HL-60 (cell line): Measurements from ENCODE around the gene F13B.

Experiments
- DNase-seq, 2 experiments: peaks; one replicate each; pipeline ENCODE4 v3.0.0-alpha.2; 2010 to 2020; ENCODE audit warnings: low read depth in 1 of 2, low spot score in 1 of 2
- H3K27ac ChIP-seq: fragments of 250-450 bp; sonication (Bioruptor Pico); replicated peaks from 2 replicates; pipeline ENCODE4 v1.5.1; 2020; ENCODE audit warnings: mild to moderate bottlenecking, moderate library complexity
- H3K27me3 ChIP-seq: fragments of 250-450 bp; sonication (Bioruptor Pico); 2 replicates; pipeline ENCODE4 v1.5.1; 2021; ENCODE audit warnings: mild to moderate bottlenecking, moderate library complexity; ENCODE audit not compliant: insufficient read depth, poor library complexity, severe bottlenecking
- H3K4me3 ChIP-seq: replicated peaks from 2 replicates; pipeline ENCODE4 v1.5.1; 2011; ENCODE audit warnings: mild to moderate bottlenecking, control low read depth, low read length; ENCODE audit not compliant: insufficient read depth
- CTCF ChIP-seq: IDR thresholded peaks from one replicate; pipeline ENCODE4 v1.5.1; 2011; ENCODE audit warnings: low read length, control low read depth, inconsistent platforms; ENCODE audit not compliant: insufficient read depth
- GABPA ChIP-seq: IDR thresholded peaks from 2 replicates; pipeline ENCODE4 v1.6.1; 2012; ENCODE audit warnings: low read depth
- POLR2AphosphoS5 ChIP-seq: IDR thresholded peaks from 2 replicates; pipeline ENCODE4 v1.6.1; 2012; ENCODE audit warnings: low read depth
- REST ChIP-seq: IDR thresholded peaks from 2 replicates; pipeline ENCODE4 v1.6.1; 2012; ENCODE audit warnings: low read depth; ENCODE audit not compliant: insufficient replicate concordance
- SPI1 ChIP-seq: IDR thresholded peaks from 2 replicates; pipeline ENCODE4 v1.6.1; 2012; ENCODE audit warnings: low read depth, mild to moderate bottlenecking, borderline replicate concordance

The F13B gene

GRCh38 chr1:197065559-197065958, 1.5 kb downstream of the F13B start:
- H3K4me3 ChIP-seq, result no peak overlapping the region
- no peak overlapping the region for H3K27ac ChIP-seq
- no peak for TF ChIP-seq REST
- no peak for DNase-seq
- H3K27me3 ChIP-seq, result peaks cover under 1% of the 10 kb centered on the region

- TF ChIP-seq REST (no peak), SPI1 (no peak), POLR2AphosphoS5 (no peak), GABPA (no peak), CTCF (no peak)
- no peak overlapping the region for H3K27ac ChIP-seq
- H3K27me3 ChIP-seq, result peaks cover 2% of the 10 kb centered on the region
- no peak overlapping the region for H3K4me3 ChIP-seq
- no peak for DNase-seq
Measured at GRCh38 chr1:197063212-197063611, 3.8 kb downstream of the F13B start.

- no peak overlapping the region for H3K27ac ChIP-seq
- TF ChIP-seq REST (no peak), POLR2AphosphoS5 (no peak), CTCF (no peak), GABPA (no peak), SPI1 (no peak)
- peaks cover 2% of the 10 kb centered on the region for H3K27me3 ChIP-seq
- H3K4me3 ChIP-seq, result no peak overlapping the region
- no peak for DNase-seq
Measured at GRCh38 chr1:197062692-197063091, 4.4 kb downstream of the F13B start.

GRCh38 chr1:197049100-197049499, 18.0 kb downstream of the F13B start:
- DNase-seq, result no peak
- TF ChIP-seq CTCF (no peak), POLR2AphosphoS5 (no peak), REST (no peak), SPI1 (no peak), GABPA (no peak)
- H3K27ac ChIP-seq, result no peak overlapping the region
- no peak overlapping the region for H3K4me3 ChIP-seq
- no peaks in the 10 kb centered on the region for H3K27me3 ChIP-seq
